T47D (cell line): Measurements from ENCODE around the gene ZSCAN4.

Experiments
- DNase-seq, 2 experiments: peaks; one replicate each; pipeline versions ENCODE4 v3.0.0 to v3.0.0-alpha.2; 2011 to 2012; ENCODE audit warnings: low read depth in 1 of 2, low spot score in 1 of 2
- JUND ChIP-seq: IDR thresholded peaks from 2 replicates; pipeline ENCODE4 v1.6.1; 2012; ENCODE audit warnings: low read depth
- in situ Hi-C: cut with HindIII; loops from 2 replicates; pipeline ENCODE4 v1.10.0; 2016; ENCODE audit warnings: low sequenced_read_pairs, low pct_unique_long_range_greater_than_20kb

The ZSCAN4 gene

GRCh38 chr19:57668635-57669034 lies at the start of gene ZSCAN4:
Gene ZSCAN4, plus strand, starts transcription at chr19:57668935. Its CDS starts 7,211 bp downstream, at chr19:57676146.
- no peak for TF ChIP-seq JUND
- no peak for DNase-seq

GRCh38 chr19:57620673-57621348 lies 47.9 kb upstream of the ZSCAN4 start:
- DNase-seq, result peak in 1 of 2 experiments; percentile 9
- TF ChIP-seq JUND, result no peak
- in situ Hi-C loops, result no loop called here

More at GRCh38 chr19:57668635-57669034, at the start of gene ZSCAN4:
- in situ Hi-C loops, result no loop called here

GRCh38 chr19:57623091-57623490 lies 45.6 kb upstream of the ZSCAN4 start:
- no peak for TF ChIP-seq JUND
- in situ Hi-C loops, result no loop called here
- no peak for DNase-seq

- DNase-seq, result peak; percentile 72 to 94
- in situ Hi-C loops, result no loop called here
- no peak for TF ChIP-seq JUND
Observed at GRCh38 chr19:57632987-57633831, 35.5 kb upstream of the ZSCAN4 start, which contains the start of gene ZNF211. Gene ZNF211, plus strand, starts transcription at chr19:57633168. Its CDS starts 179 bp downstream, at chr19:57633347.

GRCh38 chr19:57633832-57634131 lies 35.0 kb upstream of the ZSCAN4 start:
- in situ Hi-C loops, result no loop called here
- TF ChIP-seq JUND, result no peak
- no peak for DNase-seq

- no peak for DNase-seq
- no peak for TF ChIP-seq JUND
- in situ Hi-C loops, result no loop called here
Observed at GRCh38 chr19:57637379-57637778, 31.4 kb upstream of the ZSCAN4 start.

- DNase-seq, result no peak
Observed at GRCh38 chr19:57641715-57642234, 27.0 kb upstream of the ZSCAN4 start.

GRCh38 chr19:57642396-57643046 lies 26.2 kb upstream of the ZSCAN4 start:
- in situ Hi-C loops, result no loop called here
- DNase-seq, result no peak
- TF ChIP-seq JUND, result no peak

More at GRCh38 chr19:57641715-57642234, 27.0 kb upstream of the ZSCAN4 start:
- TF ChIP-seq JUND, result no peak
- in situ Hi-C loops, result no loop called here

- DNase-seq, result no peak
- in situ Hi-C loops, result no loop called here
Observed at GRCh38 chr19:57643734-57644133, 25.0 kb upstream of the ZSCAN4 start.

GRCh38 chr19:57648331-57649003 lies 20.3 kb upstream of the ZSCAN4 start:
- DNase-seq, result no peak
- no peak for TF ChIP-seq JUND
- in situ Hi-C loops, result no loop called here

More at GRCh38 chr19:57643734-57644133, 25.0 kb upstream of the ZSCAN4 start:
- no peak for TF ChIP-seq JUND

- TF ChIP-seq JUND, result no peak
- in situ Hi-C loops, result no loop called here
- DNase-seq, result no peak
Observed at GRCh38 chr19:57651654-57651996, 17.1 kb upstream of the ZSCAN4 start.

GRCh38 chr19:57653689-57654088 lies 15.0 kb upstream of the ZSCAN4 start:
- DNase-seq, result no peak
- TF ChIP-seq JUND, result no peak
- in situ Hi-C loops, result no loop called here
